GM21723 (cell line): Measurements from ENCODE around the gene POLE.

Experiments
- ATAC-seq: cut with Tn5 transposase; IDR thresholded peaks from one replicate; pipeline ENCODE4 v1.9.1; 2021; ENCODE audit warnings: mild to moderate bottlenecking, moderate library complexity; ENCODE audit not compliant: unreplicated experiment

Gene POLE

GRCh38 chr12:132582582-132583410, 104.3 kb downstream of the POLE start:
- no peak for ATAC-seq

GRCh38 chr12:132582058-132582420, 105.1 kb downstream of the POLE start:
- no peak for ATAC-seq

DNA sequence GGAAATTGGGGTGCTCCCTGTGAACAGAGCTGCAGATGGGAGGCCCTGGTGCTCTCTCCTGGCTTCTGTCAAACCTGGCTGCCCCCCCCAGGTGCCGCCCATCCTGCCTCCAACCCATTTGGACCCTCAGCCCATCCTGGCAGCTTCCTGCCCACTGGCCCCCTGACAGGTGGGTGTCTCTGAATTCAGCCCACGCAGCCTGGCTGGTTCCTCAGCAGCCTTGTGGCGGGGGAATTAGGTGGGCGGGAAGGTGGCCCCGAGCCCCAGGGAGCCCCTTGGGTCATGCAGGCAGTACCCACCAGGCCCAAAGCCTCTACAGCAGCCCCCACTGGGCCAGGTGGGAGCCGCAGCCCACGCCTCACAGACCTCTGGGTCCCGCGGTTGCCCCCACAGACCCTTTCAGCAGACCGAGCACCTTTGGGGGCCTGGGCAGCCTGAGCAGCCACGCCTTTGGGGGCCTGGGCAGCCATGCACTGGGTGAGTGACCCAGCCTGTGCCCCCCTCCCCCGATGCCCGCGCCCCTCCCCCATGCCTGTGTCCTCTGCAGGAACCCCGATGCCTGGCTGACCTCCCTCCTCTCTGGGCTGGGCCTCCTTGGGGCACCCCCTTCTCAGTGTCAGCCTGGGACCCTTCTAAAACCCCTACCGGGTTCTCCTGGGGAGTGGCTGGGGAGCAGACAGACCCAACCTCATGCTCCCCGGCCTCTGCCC, 105.6 kb downstream of the POLE start:
- ATAC-seq, result no peak

DNA sequence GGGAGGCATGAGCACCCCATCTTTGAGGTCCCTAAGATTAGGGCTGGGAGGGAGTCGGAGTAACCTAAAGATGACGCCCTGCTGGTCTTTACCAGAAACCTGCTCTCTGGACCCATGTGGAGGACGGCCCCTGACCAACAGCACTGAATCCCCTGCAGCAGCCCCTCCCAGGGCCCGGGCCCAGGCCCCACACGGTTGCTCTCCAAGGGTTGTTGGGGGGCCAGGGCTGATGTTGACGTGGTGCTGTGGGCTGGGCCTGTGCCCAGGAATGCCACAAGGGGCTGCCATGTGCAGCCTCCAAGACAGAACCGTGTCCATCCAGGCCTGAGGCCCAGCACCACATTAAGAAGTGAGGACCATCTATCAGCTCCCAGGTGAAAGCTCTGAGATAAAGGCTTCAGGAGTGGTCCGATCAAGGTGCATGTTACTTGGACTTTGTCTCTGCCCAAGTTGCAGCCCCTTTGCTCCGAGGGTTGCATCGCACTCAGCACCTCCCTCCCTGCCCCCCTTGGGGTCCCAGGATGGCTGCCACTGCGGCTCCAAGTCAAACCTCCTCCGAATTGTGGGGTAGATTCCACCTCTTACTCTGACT, 106.3 kb downstream of the POLE start:
- ATAC-seq, result no peak

GRCh38 chr12:132579744-132580143, 107.4 kb downstream of the POLE start:
- ATAC-seq, result no peak

DNA sequence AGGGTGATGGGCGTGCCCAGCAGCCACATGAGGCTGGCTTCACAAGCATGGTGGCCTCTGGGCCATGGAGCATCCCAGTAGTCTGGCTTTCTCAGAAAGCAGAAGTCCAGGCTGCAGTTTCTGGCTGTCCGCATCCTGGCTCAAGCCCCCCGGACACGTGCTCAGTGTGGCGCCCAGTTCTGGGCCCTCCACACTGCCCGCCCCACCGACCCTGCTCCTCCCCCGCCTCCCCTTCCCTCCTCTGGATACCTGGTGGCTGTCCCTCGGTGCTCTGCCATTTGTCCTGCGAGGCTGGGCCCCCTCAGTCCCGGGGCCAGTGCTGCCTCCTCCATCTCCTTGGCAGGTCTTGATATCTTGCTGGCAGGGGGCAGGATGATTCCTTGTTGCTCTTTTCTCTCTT, 108.3 kb downstream of the POLE start:
- ATAC-seq, result no peak

DNA sequence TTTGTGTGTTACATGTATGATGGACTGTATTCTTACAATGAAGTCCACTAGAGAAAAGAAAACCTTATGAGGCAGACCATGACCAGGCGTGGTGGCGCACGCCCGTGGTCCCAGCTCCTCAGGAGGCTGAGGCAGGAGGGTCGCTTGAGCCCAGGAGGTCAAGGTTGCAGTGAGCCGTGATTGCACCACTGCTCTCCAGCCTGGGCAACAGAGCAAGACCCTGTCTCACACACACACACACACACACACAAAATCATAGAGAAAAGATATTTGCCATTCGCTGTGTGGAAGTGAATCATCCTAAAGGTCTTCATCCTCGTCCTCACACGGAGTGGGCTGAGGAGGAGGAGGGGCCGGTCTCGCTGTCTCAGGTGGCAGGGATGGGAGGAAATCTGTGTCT, 109.0 kb downstream of the POLE start:
- ATAC-seq, result no peak

GRCh38 chr12:132577191-132577920, 109.8 kb downstream of the POLE start:
- no peak for ATAC-seq

- no peak for ATAC-seq
Measured at GRCh38 chr12:132576701-132577100, 110.4 kb downstream of the POLE start.

DNA sequence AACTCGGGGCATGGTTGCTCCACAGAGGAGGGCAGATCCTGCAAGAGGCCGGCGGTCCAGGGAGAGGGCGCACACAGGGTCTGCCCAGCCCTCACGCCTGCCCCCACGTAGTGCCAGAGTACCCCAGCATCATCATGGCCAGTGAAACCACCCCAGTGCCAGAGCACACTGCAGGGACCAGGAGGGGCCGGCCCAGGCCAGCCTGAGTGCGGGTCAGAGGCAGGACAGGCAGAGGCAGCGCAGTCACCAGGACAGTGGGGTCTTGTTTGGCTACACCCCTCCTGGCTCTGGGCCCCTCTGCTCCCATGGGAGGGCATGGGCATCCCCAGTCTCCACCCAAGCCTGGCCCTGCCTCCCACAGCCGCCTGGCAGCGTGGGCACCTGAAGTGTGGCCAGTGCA, 111.5 kb downstream of the POLE start:
- no peak for ATAC-seq

GRCh38 chr12:132574271-132574996, 112.7 kb downstream of the POLE start:
- no peak for ATAC-seq
